H9 (cell line): ENCODE measurements around the gene PLA2G10. TPM values are rescaled to one million over a fixed set of nuclear protein-coding genes. Genes with fewer than 3 reads are reported as not detected.
A peak's percentile ranks its signal among the peaks of the same experiment; 100 is the strongest.

Experiments
- DNase-seq: peaks from one replicate; pipeline ENCODE4 v3.0.0-alpha.2; 2017
- H2AFZ ChIP-seq: one replicate; pipeline ENCODE4 v1.6.1; 2013; ENCODE audit warnings: mild to moderate bottlenecking, low read length, control low read depth, moderate library complexity
- H2AK5ac ChIP-seq: 2 replicates; pipeline ENCODE4 v1.6.1; 2013; ENCODE audit warnings: low read length, control low read depth, mixed read lengths; ENCODE audit not compliant: insufficient read length
- H2BK120ac ChIP-seq: one replicate; pipeline ENCODE4 v1.6.1; 2013; ENCODE audit warnings: low read depth, mild to moderate bottlenecking, low read length, control low read depth, inconsistent platforms; ENCODE audit not compliant: poor library complexity, severe bottlenecking
- H2BK12ac ChIP-seq: 2 replicates; pipeline ENCODE4 v1.6.1; 2013; ENCODE audit warnings: low read length, control low read depth, mixed read lengths, low read depth; ENCODE audit not compliant: insufficient read length
- H2BK15ac ChIP-seq: 2 replicates; pipeline ENCODE4 v1.6.1; 2013; ENCODE audit warnings: low read depth, low read length, control low read depth
- H2BK20ac ChIP-seq: one replicate; pipeline ENCODE4 v1.6.1; 2013; ENCODE audit warnings: low read depth, mild to moderate bottlenecking, low read length, control low read depth, inconsistent platforms; ENCODE audit not compliant: poor library complexity, severe bottlenecking
- H2BK5ac ChIP-seq: 2 replicates; pipeline ENCODE4 v1.6.1; 2013; ENCODE audit warnings: low read length, control low read depth, mixed read lengths; ENCODE audit not compliant: insufficient read length
- H3K14ac ChIP-seq: 2 replicates; pipeline ENCODE4 v1.6.1; 2013; ENCODE audit warnings: low read length, control low read depth; ENCODE audit not compliant: insufficient read depth
- H3K18ac ChIP-seq: 2 replicates; pipeline ENCODE4 v1.6.1; 2013; ENCODE audit warnings: low read depth, mild to moderate bottlenecking, mixed read lengths, low read length, control low read depth; ENCODE audit not compliant: insufficient read length
- H3K23ac ChIP-seq: 2 replicates; pipeline ENCODE4 v1.6.1; 2013; ENCODE audit warnings: low read length, control low read depth, mixed read lengths, low read depth; ENCODE audit not compliant: insufficient read length
- H3K23me2 ChIP-seq: 2 replicates; pipeline ENCODE4 v1.6.1; 2013; ENCODE audit warnings: low read depth, mild to moderate bottlenecking, mixed read lengths, low read length, control low read depth; ENCODE audit not compliant: insufficient read length, poor library complexity, severe bottlenecking
- H3K27ac ChIP-seq: 2 replicates; pipeline ENCODE4 v1.5.1; 2013; ENCODE audit warnings: low read length, control low read depth, mixed read lengths, low read depth; ENCODE audit not compliant: insufficient read length
- H3K27me3 ChIP-seq: 2 replicates; pipeline ENCODE4 v1.6.1; 2013; ENCODE audit warnings: low read length, control low read depth, inconsistent platforms; ENCODE audit not compliant: insufficient read depth
- H3K4ac ChIP-seq: 2 replicates; pipeline ENCODE4 v1.6.1; 2013; ENCODE audit warnings: low read depth, mild to moderate bottlenecking, control low read depth, inconsistent platforms, low read length, moderate library complexity
- H3K4me1 ChIP-seq: 2 replicates; pipeline ENCODE4 v1.6.1; 2013; ENCODE audit warnings: low read length, control low read depth, inconsistent platforms; ENCODE audit not compliant: insufficient read depth
- H3K4me2 ChIP-seq: 2 replicates; pipeline ENCODE4 v1.6.1; 2013; ENCODE audit warnings: low read length, control low read depth, mixed read lengths; ENCODE audit not compliant: insufficient read length, insufficient read depth
- H3K56ac ChIP-seq: 2 replicates; pipeline ENCODE4 v1.6.1; 2013; ENCODE audit warnings: low read depth, mild to moderate bottlenecking, mixed read lengths, low read length, control low read depth; ENCODE audit not compliant: insufficient read length
- H3K79me1 ChIP-seq: 2 replicates; pipeline ENCODE4 v1.6.1; 2013; ENCODE audit warnings: low read depth, mild to moderate bottlenecking, moderate library complexity, low read length, control low read depth, inconsistent platforms; ENCODE audit not compliant: insufficient read depth, poor library complexity, severe bottlenecking
- H3K79me2 ChIP-seq: 2 replicates; pipeline ENCODE4 v1.6.1; 2013; ENCODE audit warnings: low read length, control low read depth, inconsistent platforms; ENCODE audit not compliant: insufficient read depth
- H3K9ac ChIP-seq: 2 replicates; pipeline ENCODE4 v1.6.1; 2013; ENCODE audit warnings: low read length, control low read depth, mixed read lengths; ENCODE audit not compliant: insufficient read length; ENCODE audit errors: extremely low read depth
- H3K9me3 ChIP-seq: one replicate; pipeline ENCODE4 v1.6.1; 2013; ENCODE audit warnings: low read depth, low read length, inconsistent platforms; ENCODE audit not compliant: control insufficient read depth
- H3T11ph ChIP-seq: one replicate; pipeline ENCODE4 v1.6.1; 2013; ENCODE audit warnings: mild to moderate bottlenecking, low read length, control low read depth, inconsistent platforms
- H4K20me1 ChIP-seq: one replicate; pipeline ENCODE4 v1.6.1; 2013; ENCODE audit not compliant: control insufficient read depth, insufficient read length, insufficient read depth
- H4K5ac ChIP-seq: 2 replicates; pipeline ENCODE4 v1.6.1; 2013; ENCODE audit warnings: low read depth, mild to moderate bottlenecking, mixed read lengths, low read length, control low read depth; ENCODE audit not compliant: insufficient read length
- H4K8ac ChIP-seq: replicated peaks from 2 replicates; pipeline ENCODE4 v1.6.1; 2013; ENCODE audit warnings: low read length, control low read depth, mixed read lengths, low read depth; ENCODE audit not compliant: insufficient read length
- H4K91ac ChIP-seq: 2 replicates; pipeline ENCODE4 v1.6.1; 2013; ENCODE audit warnings: low read depth, mild to moderate bottlenecking, moderate library complexity, mixed read lengths, low read length, control low read depth; ENCODE audit not compliant: insufficient read length
- H3K27ac Mint-ChIP-seq, 3 experiments: 2 replicates in 2 of 3; 3 replicates in 1 of 3; pipeline ENCODE4 v1.8.0; 2020 to 2021; ENCODE audit warnings: mixed read lengths in 3 of 3, mild to moderate bottlenecking in 1 of 3, moderate library complexity in 1 of 3
- H3K27me3 Mint-ChIP-seq: 2 replicates; pipeline ENCODE4 v1.8.0; 2021; ENCODE audit warnings: low read depth, mild to moderate bottlenecking, moderate library complexity, mixed read lengths
- H3K36me3 Mint-ChIP-seq, 3 experiments: 2 replicates in 2 of 3; 3 replicates in 1 of 3; pipeline ENCODE4 v1.8.0; 2020 to 2021; ENCODE audit warnings: low read depth in 3 of 3, mixed read lengths in 3 of 3; ENCODE audit not compliant: insufficient read depth in 1 of 3
- H3K4me1 Mint-ChIP-seq, 2 experiments: 2 replicates each; pipeline ENCODE4 v1.8.0; 2020; ENCODE audit warnings: mixed read lengths in 2 of 2
- H3K4me3 Mint-ChIP-seq, 2 experiments: 2 replicates in 1 of 2; 3 replicates in 1 of 2; pipeline ENCODE4 v1.8.0; 2020 to 2021; ENCODE audit warnings: mild to moderate bottlenecking in 2 of 2, mixed read lengths in 2 of 2, moderate library complexity in 1 of 2
- H3K9me3 Mint-ChIP-seq, 2 experiments: 2 replicates in 1 of 2; 3 replicates in 1 of 2; pipeline ENCODE4 v1.8.0; 2020; ENCODE audit warnings: mild to moderate bottlenecking in 2 of 2, mixed read lengths in 2 of 2, moderate library complexity in 1 of 2
- CTCF ChIP-seq: fragments of 200-600 bp; sonication (generic); conservative IDR thresholded peaks from 3 replicates; pipeline ENCODE4 v1.8.0; 2021; ENCODE audit warnings: antibody characterized with exemption, mild to moderate bottlenecking
- WGBS: extraction: QIAGEN DNeasy Blood & Tissue Kit; methylation state at CpG from one replicate; pipeline ENCODE4 v1.1.7; 2013; ENCODE audit warnings: missing lambda C conversion rate, low lambda C conversion rate, mixed read lengths; ENCODE audit not compliant: insufficient read length; ENCODE audit errors: extremely low coverage; 5-methylcytosine and 5-hydroxymethylcytosine counted together
- total RNA-seq: library from RNA; stranded (reverse); gene quantifications from 2 replicates; pipeline ENCODE4 v1.2.1, GENCODE V29; 2021

Gene PLA2G10
- total RNA-seq, 1 experiment from 2014 or later = 2.2 TPM

GRCh38 chr16:14629919-14630619, 64.0 kb downstream of the PLA2G10 start, which contains the start of gene PARN:
Gene PARN, minus strand, starts transcription at chr16:14630260. Its CDS starts 135 bp downstream, at chr16:14630125.
- Histone ChIP-seq H3K79me2 (peaks cover 10% of the 10 kb centered on the region; the same call in 1 of the 2 replicates), H2AFZ (peak within 1 kb of the TSS; percentile 95), H3K9ac (peak within 1 kb of the TSS; percentile 91), H3K4me2 (peak within 1 kb of the TSS; percentile 91), H3K56ac (no peak within 1 kb of the TSS), H2AK5ac (no peak within 1 kb of the TSS), H3K23ac (no peak within 1 kb of the TSS), H4K8ac (no peak within 1 kb of the TSS), H3K27me3 (no peaks in the 10 kb centered on the region), H3K27ac (peak within 1 kb of the TSS; percentile 95), H3K18ac (peak within 1 kb of the TSS; percentile 95), H3K23me2 (peaks cover 17% of the 10 kb centered on the region), H3K79me1 (peaks cover 5% of the 10 kb centered on the region), H4K91ac (no peak within 1 kb of the TSS), H4K20me1 (no peaks in the 10 kb centered on the region), H2BK120ac (peak within 1 kb of the TSS; percentile 97), H2BK12ac (peak within 1 kb of the TSS; percentile 79), H3K9me3 (no peaks in the 10 kb centered on the region), H3K14ac (peak within 1 kb of the TSS; percentile 98), H3K4me1 (peaks cover 2% of the 10 kb centered on the region; the same call in 1 of the 2 replicates), H3T11ph (peak within 1 kb of the TSS; percentile 89), H3K4ac (peak within 1 kb of the TSS; percentile 12; the same call in 1 of the 2 replicates), H2BK15ac (no peak within 1 kb of the TSS), H2BK5ac (no peak within 1 kb of the TSS), H2BK20ac (no peak within 1 kb of the TSS), H4K5ac (no peak within 1 kb of the TSS)
- Mint-ChIP-seq H3K9me3 (no peaks in the 10 kb centered on the region), H3K36me3 (peaks cover 14 to 41% (median 36%) of the 10 kb centered on the region in 3 experiments; a peak in 6 of 7 replicates), H3K4me1 (peaks cover 21 to 31% of the 10 kb centered on the region in 2 experiments), H3K27me3 (no peaks in the 10 kb centered on the region), H3K27ac (peak within 1 kb of the TSS; percentile 97 to 99 (median 99)), H3K4me3 (peak within 1 kb of the TSS; percentile 93 to 95)
- DNase-seq = peak; percentile 96
- no peak for TF ChIP-seq CTCF
- no CpG with 5 or more reads among the region's 51 CpGs for WGBS
